Activated CD8-positive, alpha-beta memory T cell treated with anti-CD3 and anti-CD28 coated beads for 24 hours (primary cell): Measurements from ENCODE around the gene FNDC8.
"Not testable (repeated sequence)": the region's sequence is repeated elsewhere in the genome, so short reads cannot be mapped to it uniquely, and the experiment has no call there.

ENCODE experiments used
- DNase-seq: peaks from one replicate; pipeline ENCODE4 v3.0.0-alpha.2; 2020

FNDC8 gene

DNA sequence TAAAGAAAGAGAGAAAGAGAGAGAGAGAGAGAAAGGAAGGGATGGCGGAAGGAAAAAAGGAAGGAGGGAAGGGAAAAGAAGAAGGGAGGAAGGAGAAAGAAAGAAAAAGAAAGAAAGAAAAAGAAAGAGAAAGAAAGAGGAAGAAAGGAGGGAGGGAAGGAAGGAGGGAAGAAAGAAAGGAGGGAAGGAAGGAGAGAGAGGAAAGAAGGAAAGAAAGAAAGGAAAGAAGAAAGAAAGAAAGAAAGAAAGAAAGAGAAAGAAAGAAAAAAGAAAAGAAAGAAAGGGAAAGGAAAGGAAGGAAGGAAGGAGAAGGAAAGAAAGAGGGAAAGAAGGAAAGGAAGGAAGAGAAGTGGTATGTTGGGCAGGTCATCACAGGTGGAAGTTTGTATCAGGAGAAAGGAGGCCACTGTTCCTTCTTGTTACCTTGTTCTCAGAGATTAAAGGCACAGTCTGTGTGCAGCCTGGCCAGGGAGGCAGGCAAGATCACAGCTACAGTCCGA is 53.5 kb downstream of the FNDC8 start:
- no peak for DNase-seq

DNA sequence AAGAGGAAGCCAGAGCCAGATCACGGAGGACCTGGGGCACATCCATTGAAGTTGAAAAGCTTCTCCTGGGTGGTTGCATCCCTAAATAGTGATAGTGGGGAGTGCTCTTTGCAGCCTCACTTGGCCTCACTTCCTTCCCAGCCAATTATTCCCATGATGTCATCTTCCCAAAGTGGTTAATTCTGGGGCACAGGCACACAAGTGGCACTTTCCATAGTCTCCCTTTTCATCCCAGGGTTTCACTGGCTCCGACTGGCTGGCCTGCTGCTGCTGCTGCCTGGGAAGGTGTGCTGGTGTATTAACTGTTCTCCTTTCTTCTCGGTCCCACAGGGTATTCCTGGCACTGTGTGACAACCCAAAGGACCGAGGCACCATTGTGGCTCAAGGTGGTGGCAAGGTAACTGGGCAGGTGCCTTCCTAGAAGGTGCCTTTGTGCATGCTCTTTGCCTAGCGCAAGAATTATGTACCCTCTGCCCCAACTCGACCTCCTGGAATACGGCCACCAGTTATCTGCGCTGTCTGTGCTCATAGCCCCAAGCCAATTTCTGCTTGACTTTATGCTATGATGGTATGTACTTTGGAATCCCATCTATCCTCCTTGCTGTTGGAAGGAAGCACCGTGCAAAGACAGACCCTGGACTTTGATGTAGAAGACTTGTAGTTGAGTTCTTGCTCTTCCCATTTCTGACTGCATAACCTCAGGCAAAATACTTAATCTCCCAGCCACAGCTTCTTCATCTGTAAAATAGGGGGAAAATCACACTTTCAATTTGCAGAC is 54.4 kb downstream of the FNDC8 start:
- peak; percentile 53 for DNase-seq

DNA sequence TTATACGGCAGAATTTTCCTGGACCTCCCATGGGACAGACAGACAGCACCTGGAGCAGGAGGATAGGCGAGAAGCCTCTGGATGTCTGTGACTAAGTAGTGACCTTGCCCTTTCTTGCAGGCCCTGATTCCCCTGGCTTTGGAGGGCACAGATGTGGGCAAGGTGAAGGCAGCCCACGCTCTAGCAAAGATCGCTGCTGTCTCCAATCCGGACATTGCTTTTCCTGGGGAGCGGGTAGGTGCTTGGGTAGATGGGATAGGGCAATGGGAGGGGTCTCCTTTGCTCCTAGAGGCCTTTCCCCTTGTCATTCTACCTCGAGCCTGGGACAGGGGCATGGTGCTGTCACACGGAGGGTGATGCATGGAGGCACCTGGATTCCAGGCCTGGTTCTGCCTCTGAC is 55.5 kb downstream of the FNDC8 start:
- DNase-seq = peak; percentile 52

DNA sequence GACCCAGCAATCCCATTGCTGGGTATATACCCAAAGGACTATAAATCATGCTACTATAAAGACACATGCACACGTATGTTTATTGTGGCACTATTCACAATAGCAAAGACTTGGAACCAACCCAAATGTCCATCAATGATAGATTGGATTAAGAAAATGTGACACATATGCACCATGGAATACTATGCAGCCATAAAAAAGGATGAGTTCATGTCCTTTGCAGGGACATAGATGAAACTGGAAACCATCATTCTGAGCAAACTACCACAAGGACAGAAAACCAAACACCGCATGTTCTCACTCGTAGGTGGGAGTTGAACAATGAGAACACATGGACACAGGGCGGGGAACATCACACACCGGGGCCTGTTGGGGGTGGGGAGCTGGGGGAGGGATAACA is 58.0 kb downstream of the FNDC8 start:
- DNase-seq = not testable (repeated sequence)
